Right cardiac atrium (tissue), 5 donors: ENCODE data around the gene PER1. TPM values are rescaled to one million over a fixed set of nuclear protein-coding genes. Genes with fewer than 3 reads are reported as not detected.

Experiments
- ATAC-seq, 2 donors: fragments of 200-7000 bp; cut with Tn5 transposase; one replicate each; pipeline versions ENCODE4 v1.8.0 to v1.9.1; 2020; ENCODE audit warnings: moderate library complexity in 2 of 2, mild to moderate bottlenecking in 1 of 2
- DNase-seq, 3 donors: peaks; one replicate each; pipeline ENCODE4 v3.0.0-alpha.2; 2020
- H3K27ac ChIP-seq: one replicate; pipeline ENCODE4 v1.5.1; 2013; ENCODE audit warnings: mild to moderate bottlenecking, low read length, control low read depth, moderate library complexity
- H3K27me3 ChIP-seq: one replicate; pipeline ENCODE4 v1.6.1; 2013; ENCODE audit not compliant: control insufficient read depth, insufficient read depth
- H3K4me1 ChIP-seq: one replicate; pipeline ENCODE4 v1.6.1; 2013; ENCODE audit warnings: low read length; ENCODE audit not compliant: control insufficient read depth, insufficient read depth
- H3K4me3 ChIP-seq: one replicate; pipeline ENCODE4 v1.5.1; 2013; ENCODE audit warnings: low read length, control low read depth
- H3K9me3 ChIP-seq: one replicate; pipeline ENCODE4 v1.6.1; 2013; ENCODE audit warnings: low read length; ENCODE audit not compliant: control insufficient read depth
- WGBS: extraction: QIAGEN DNeasy Blood & Tissue Kit; methylation state at CpG from one replicate; pipeline ENCODE4 v1.1.7; 2013; 5-methylcytosine and 5-hydroxymethylcytosine counted together
- intact Hi-C, 4 donors: fragments of 100-400 bp; cut with DNase I; formaldehyde crosslinking; loops; one replicate each; pipeline versions ENCODE4 v1.11.0 to v1.14.0; 2022 to 2023
- polyA plus RNA-seq: library from polyadenylated mRNA; stranded (reverse); fragments of 200-250 nt; gene quantifications from one replicate; pipeline ENCODE4 v1.2.3, GENCODE V29; 2013
- total RNA-seq, 4 donors: library from RNA; stranded (reverse); fragmentation: NEBNext Ultra II Directional; extraction: Animal tissue kit (Norgen Biotek cat#: 25700); gene quantifications; one replicate each; pipeline ENCODE4 v1.2.1, GENCODE V29; 2021
- donor health status: healthy with polysubstance abuse.
- donor health status: DM: no; HTN: yes; CAD: no.
- donor health status: DM: no; HTN: no; CAD: no.
- donor health status: DM: no; HTN: yes; CAD: no; lungs with severe emphysema.
- donor health status: DM: yes; HTN: yes; CAD: no.

The PER1 gene
- total and polyA plus RNA-seq, 5 donors, result 96.2 to 150 (median 112) TPM

- intact Hi-C loops, result loop anchor here in 1 of 4 donors (10.0 kb wide), 1 partner anchor 300 kb away; no protein-coding TSS in a partner anchor
- Histone ChIP-seq H3K27ac (no peak overlapping the region), H3K4me1 (no peaks in the 10 kb centered on the region), H3K4me3 (no peak overlapping the region), H3K9me3 (no peaks in the 10 kb centered on the region), H3K27me3 (no peaks in the 10 kb centered on the region)
- 83% methylated on average over 15 of the region's 15 CpGs for WGBS
- DNase-seq, result peak in 2 of 3 donors; percentile 53 to 60
- no peak for ATAC-seq
Measured at GRCh38 chr17:8144401-8145231, 7.6 kb downstream of the PER1 start.

DNA sequence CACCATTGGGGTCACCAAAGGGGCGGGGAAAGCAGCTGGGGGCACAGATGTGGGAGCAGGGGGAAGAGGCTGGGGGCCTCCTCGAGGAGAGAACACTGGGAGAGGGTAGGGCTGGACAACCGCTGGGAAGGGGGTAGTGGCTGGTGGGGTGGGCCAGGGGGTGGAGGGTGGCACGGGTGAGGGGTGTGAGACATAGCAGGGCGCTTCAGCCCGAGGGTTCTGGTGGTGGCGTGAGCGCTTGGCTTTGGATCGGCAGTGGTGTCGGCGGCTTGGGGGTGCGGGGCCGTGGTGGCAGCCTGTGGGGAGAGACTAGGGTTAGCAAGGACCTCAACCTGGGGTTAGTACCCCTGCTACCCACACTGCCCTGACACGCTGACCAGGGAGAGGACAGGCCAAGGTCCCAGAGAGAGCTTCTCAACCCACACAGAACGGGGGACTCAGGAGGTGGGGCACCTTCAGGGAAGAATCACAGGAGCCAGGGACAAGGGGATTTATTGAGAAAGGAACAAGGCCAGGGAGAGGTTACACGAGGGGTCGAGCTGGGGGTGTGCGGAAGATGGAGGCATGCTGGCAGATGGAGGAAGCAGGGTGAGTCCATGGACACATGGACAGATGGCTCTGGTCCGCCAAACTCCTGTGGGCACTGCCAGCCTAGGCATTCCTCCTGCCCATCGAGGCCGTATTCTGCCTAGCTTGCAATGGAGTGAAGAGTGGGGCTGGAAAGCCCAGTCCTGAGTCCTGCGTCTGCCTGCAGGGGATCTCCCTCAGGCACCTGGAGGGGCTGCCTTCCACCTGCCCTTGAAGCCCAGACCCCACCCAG lies 8.4 kb downstream of the PER1 start:
- peak in 2 of 3 donors; percentile 47 to 58 for DNase-seq
- Histone ChIP-seq H3K4me1 (no peaks in the 10 kb centered on the region), H3K27me3 (no peaks in the 10 kb centered on the region), H3K4me3 (no peak overlapping the region), H3K9me3 (no peaks in the 10 kb centered on the region), H3K27ac (no peak overlapping the region)
- 90% methylated on average over 22 of the region's 22 CpGs for WGBS
- intact Hi-C loops, result loop anchor here in 1 of 4 donors (10.0 kb wide), 1 partner anchor 299 kb away; no protein-coding TSS in a partner anchor
- no peak for ATAC-seq

- intact Hi-C loops, result loop anchor here in 1 of 4 donors (10.0 kb wide), 1 partner anchor 298 kb away; no protein-coding TSS in a partner anchor
- Histone ChIP-seq H3K4me3 (no peak overlapping the region), H3K27me3 (no peaks in the 10 kb centered on the region), H3K9me3 (no peaks in the 10 kb centered on the region), H3K27ac (no peak overlapping the region), H3K4me1 (no peaks in the 10 kb centered on the region)
- ATAC-seq, result no peak
- WGBS, result 80% methylated on average over 15 of the region's 15 CpGs
- peak in 2 of 3 donors; percentile 44 to 46 for DNase-seq
Measured at GRCh38 chr17:8142887-8143580, 9.2 kb downstream of the PER1 start.

DNA sequence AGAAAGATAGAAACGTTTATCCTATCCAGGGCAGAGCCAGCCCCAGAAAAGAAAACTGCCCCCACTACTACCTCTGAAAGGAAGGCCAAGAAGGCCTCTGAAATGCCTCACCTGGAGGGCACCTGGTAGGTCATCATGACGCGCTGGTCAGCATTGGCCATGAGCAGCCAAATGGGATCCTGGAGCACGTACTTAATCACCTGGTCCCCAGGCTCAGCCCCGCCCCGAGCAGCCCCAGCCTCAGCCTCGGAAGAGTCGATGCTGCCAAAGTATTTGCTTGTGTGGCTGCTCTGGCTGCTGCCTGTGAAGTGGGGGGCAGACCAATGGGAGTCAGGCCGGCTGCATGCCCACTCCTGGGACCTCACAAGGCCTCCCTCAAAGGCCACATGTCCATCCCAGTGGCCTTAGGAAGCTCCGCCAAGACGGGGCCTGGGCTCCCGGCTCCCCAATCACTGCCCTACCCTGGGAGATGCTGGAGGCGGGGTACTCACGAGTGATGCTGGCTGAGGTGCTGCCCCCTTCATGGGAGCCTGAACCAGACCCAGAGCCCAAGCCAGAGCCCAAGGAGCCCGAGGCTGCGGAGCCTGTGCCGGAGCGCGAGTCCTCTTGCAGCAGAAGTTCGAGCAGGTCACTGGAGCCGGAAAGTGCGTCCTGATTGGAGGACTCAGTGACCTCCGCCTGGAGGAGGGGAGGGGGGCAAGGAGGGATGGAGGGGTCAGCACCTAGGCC lies 9.9 kb downstream of the PER1 start:
- 86% methylated on average over 23 of the region's 23 CpGs for WGBS
- DNase-seq, result peak in 2 of 3 donors; percentile 62 to 68
- H3K9me3 ChIP-seq, result no peaks in the 10 kb centered on the region
- H3K4me1 ChIP-seq, result no peaks in the 10 kb centered on the region
- intact Hi-C loops, result loop anchor here in 1 of 4 donors (10.0 kb wide), 1 partner anchor 298 kb away; no protein-coding TSS in a partner anchor
- no peak overlapping the region for H3K4me3 ChIP-seq
- ATAC-seq, result no peak
- H3K27ac ChIP-seq, result no peak overlapping the region
- no peaks in the 10 kb centered on the region for H3K27me3 ChIP-seq

GRCh38 chr17:8141741-8142140 lies 10.5 kb downstream of the PER1 start:
- DNase-seq, result peak; percentile 17 to 49 (median 40)
- 88% methylated on average over 11 of the region's 11 CpGs for WGBS
- intact Hi-C loops, result loop anchor here in 1 of 4 donors (10.0 kb wide), 1 partner anchor 297 kb away; no protein-coding TSS in a partner anchor
- H3K27me3 ChIP-seq, result no peaks in the 10 kb centered on the region
- H3K4me1 ChIP-seq, result no peaks in the 10 kb centered on the region
- no peak overlapping the region for H3K27ac ChIP-seq
- no peak for ATAC-seq
- H3K9me3 ChIP-seq, result no peaks in the 10 kb centered on the region
- H3K4me3 ChIP-seq, result no peak overlapping the region

DNA sequence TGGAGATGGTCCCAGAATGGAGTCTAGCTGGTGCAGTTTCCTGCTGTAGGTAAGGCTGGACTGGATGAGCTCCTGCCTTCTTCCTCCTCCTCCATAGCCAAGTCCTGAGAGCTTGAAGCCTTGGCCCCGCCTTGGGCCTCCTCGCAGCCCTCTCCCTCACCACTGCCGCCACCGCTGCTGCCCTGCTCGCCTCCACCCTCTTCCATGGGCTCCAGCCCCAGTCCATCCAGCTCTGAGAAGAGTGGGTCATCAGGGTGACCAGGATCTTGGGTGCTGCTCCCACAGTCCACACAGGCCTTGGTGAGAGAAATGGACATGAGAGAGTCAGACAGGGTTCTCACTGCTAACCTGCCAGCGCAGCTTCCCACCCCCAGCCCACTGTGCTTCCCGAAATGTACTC lies 11.2 kb downstream of the PER1 start:
- intact Hi-C loops, result loop anchor here in 1 of 4 donors (10.0 kb wide), 1 partner anchor 296 kb away; no protein-coding TSS in a partner anchor
- ATAC-seq (no peak), DNase-seq (peak; percentile 21 to 61 (median 54))
- Histone ChIP-seq H3K9me3 (no peaks in the 10 kb centered on the region), H3K27me3 (no peaks in the 10 kb centered on the region), H3K4me1 (no peaks in the 10 kb centered on the region), H3K4me3 (no peak overlapping the region), H3K27ac (no peak overlapping the region)
- WGBS, result 91% methylated on average over 7 of the region's 7 CpGs

GRCh38 chr17:8140065-8141029 lies 11.9 kb downstream of the PER1 start:
- Histone ChIP-seq H3K4me3 (no peak overlapping the region), H3K9me3 (no peaks in the 10 kb centered on the region), H3K27ac (no peak overlapping the region), H3K4me1 (no peaks in the 10 kb centered on the region), H3K27me3 (no peaks in the 10 kb centered on the region)
- peak in 2 of 3 donors; percentile 64 to 65 for DNase-seq
- 69% methylated on average over 18 of the region's 18 CpGs for WGBS
- intact Hi-C loops, result loop anchor here in 1 of 4 donors (10.0 kb wide), 1 partner anchor 296 kb away; no protein-coding TSS in a partner anchor
- peak; percentile 3 for ATAC-seq

GRCh38 chr17:8138672-8139371 lies 13.4 kb downstream of the PER1 start:
- ATAC-seq, result peak; percentile 93
- 1% methylated on average over 46 of the region's 46 CpGs for WGBS
- Histone ChIP-seq H3K9me3 (no peaks in the 10 kb centered on the region), H3K4me1 (no peaks in the 10 kb centered on the region), H3K27me3 (no peaks in the 10 kb centered on the region), H3K4me3 (no peak overlapping the region), H3K27ac (peak overlapping the region; percentile 87)
- intact Hi-C loops, result no loop called here
- DNase-seq, result peak; percentile 93 to 98 (median 98)

- no peak overlapping the region for H3K4me3 ChIP-seq
- ATAC-seq (no peak), DNase-seq (no peak)
- H3K27me3 ChIP-seq, result no peaks in the 10 kb centered on the region
- H3K4me1 ChIP-seq, result no peaks in the 10 kb centered on the region
- WGBS, result 2% methylated on average over 7 of the region's 7 CpGs
- intact Hi-C loops, result no loop called here
- no peaks in the 10 kb centered on the region for H3K9me3 ChIP-seq
- H3K27ac ChIP-seq, result peak overlapping the region; percentile 49
Measured at GRCh38 chr17:8138374-8138671, 13.9 kb downstream of the PER1 start.
